ENCODE measurements around the gene AFP. TPM values are rescaled to one million over a fixed set of nuclear protein-coding genes. Genes with fewer than 3 reads are reported as not detected.

The AFP gene
- total and polyA plus RNA-seq, 2 donors (not counting 1 experiment from before 2014, with no cell fraction given): not detected

Other genes with a start within 250 kb of the AFP start
- gene ANKRD17, start 177.4 kb upstream of the AFP start, total RNA-seq: 69.4 and 74.6 TPM in 2 replicates
- 15.8 and 16.8 TPM in 2 replicates for gene ANKRD17, start 177.4 kb upstream of the AFP start, polyA plus RNA-seq
- not detected in 2 replicates for gene ALB, start 31.9 kb upstream of the AFP start, total RNA-seq
- gene ALB, start 31.9 kb upstream of the AFP start, polyA plus RNA-seq: 0.23 and 0.24 TPM in 2 replicates
- gene AFM, start 45.5 kb downstream of the AFP start, total RNA-seq: not detected in 2 replicates
- gene AFM, start 45.5 kb downstream of the AFP start, polyA plus RNA-seq: not detected in 2 replicates
- 13.1 and 14.6 TPM in 2 replicates for gene RASSF6, start 184.2 kb downstream of the AFP start, total RNA-seq
- 0.95 and 1.4 TPM in 2 replicates for gene RASSF6, start 184.2 kb downstream of the AFP start, polyA plus RNA-seq